ENCODE measurements around the gene CCN6.

Gene CCN6

DNA sequence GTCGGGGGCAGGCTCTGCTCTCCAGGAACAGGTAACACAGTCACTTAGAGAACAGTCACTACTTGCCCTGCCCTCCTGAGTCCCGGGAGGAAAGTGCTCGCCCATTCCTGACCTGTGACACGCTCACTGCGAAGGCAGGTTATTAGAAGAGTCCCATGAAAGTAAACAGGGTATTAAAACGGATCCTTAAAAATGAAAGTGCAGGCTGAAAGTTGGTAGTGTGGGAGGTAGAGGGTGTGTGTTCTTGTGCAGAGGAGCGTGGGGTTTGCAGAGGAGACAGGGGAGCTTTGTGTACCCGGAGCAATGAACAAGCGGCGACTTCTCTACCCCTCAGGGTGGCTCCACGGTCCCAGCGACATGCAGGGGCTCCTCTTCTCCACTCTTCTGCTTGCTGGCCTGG, at the start of gene CCN6:
CCN6 (plus strand) TSS at position 104 of the 400 bp plus-strand sequence; CDS start at position 358, 254 bp downstream.
- no peaks in the 10 kb centered on the region for H3K27me3 ChIP-seq (ENCODE audit: control insufficient read depth in 1 of 2, insufficient read depth in 2 of 2, low read length in 2 of 2)
- peak within 1 kb of the TSS; percentile 0 to 36 for H3K4me3 ChIP-seq (ENCODE audit: low read length in 2 of 2)
- H3K4me1 ChIP-seq (ENCODE audit: control insufficient read depth, insufficient read depth, low read length) = peaks cover 18% of the 10 kb centered on the region
- H3K36me3 ChIP-seq (ENCODE audit: control insufficient read depth in 2 of 2, insufficient read depth in 2 of 2, low read length in 2 of 2) = no peaks in the 10 kb centered on the region
- peaks cover 0 to 3% of the 10 kb centered on the region in 2 donors for H3K9me3 ChIP-seq (ENCODE audit: control insufficient read depth in 2 of 2, low read length in 2 of 2)
- H3K27ac ChIP-seq (ENCODE audit: low read length) = peak within 1 kb of the TSS; percentile 62
- H3K9ac ChIP-seq (ENCODE audit: low read length in 2 of 2) = no peak within 1 kb of the TSS

DNA sequence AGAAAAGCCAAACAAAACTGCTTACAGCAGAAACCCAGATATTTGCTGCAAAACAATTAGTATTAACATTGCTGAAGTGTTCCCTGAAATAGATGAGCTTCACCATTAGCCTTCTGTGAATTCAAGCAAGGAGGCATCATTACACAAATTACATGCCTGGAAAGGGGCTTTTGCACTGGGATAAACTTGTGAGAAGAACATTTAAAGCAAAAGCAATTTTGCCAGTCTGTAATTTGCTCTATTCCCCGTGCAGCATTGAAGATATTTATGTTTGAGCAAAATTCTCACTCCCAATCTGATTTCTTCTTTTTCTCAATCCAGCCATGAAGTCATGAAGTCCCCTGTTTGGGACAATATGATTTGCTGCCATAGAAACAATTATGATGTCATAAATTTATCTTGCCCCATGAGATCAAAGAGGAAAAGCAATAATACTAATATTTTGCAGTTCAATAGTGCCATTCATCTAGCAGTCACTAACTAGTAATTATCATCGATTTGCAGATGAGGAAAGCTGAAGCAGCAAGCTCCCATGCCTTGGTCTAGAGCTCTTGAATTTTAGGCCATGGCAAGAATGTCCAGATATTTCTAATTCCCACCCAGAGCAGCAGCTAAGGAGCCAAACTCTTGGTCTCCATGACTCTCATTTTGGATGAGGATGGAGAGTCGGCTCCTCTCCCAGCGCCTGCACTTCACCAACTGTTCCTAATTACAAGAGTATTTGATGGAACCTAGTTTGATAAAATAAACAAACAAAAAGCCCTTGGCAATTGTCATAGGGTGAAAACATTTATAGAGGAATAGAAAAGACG, 49.5 kb upstream of the CCN6 start:
- Histone ChIP-seq H3K27ac (ENCODE audit: low read length) (peak overlapping the region; percentile 25), H3K4me1 (ENCODE audit: control insufficient read depth, insufficient read depth, low read length) (peaks cover 26% of the 10 kb centered on the region), H3K9ac (ENCODE audit: low read length in 2 of 2) (no peak overlapping the region), H3K36me3 (ENCODE audit: control insufficient read depth in 2 of 2, insufficient read depth in 2 of 2, low read length in 2 of 2) (no peaks in the 10 kb centered on the region), H3K9me3 (ENCODE audit: control insufficient read depth in 2 of 2, low read length in 2 of 2) (no peaks in the 10 kb centered on the region), H3K4me3 (ENCODE audit: low read length in 2 of 2) (no peak overlapping the region), H3K27me3 (ENCODE audit: control insufficient read depth in 1 of 2, insufficient read depth in 2 of 2, low read length in 2 of 2) (no peaks in the 10 kb centered on the region)

DNA sequence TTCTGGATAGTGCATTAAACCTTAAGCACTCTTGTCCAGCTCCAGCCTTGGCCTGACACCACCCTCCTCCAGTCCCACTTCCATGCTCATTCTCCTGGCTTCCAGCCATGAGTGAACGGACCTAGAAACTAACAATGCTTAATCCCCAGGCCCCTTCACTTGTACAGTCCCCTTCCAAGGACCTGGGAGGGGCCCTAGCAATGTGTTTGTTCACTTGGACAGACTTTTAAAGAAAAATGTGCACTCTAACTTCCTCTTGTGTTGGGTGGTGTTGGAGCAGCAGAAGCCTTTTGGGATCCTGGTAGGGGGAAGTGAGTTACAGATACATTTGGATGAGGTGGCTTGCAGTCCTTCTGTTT, 48.9 kb upstream of the CCN6 start:
- no peaks in the 10 kb centered on the region for H3K27me3 ChIP-seq (ENCODE audit: control insufficient read depth in 1 of 2, insufficient read depth in 2 of 2, low read length in 2 of 2)
- H3K9me3 ChIP-seq (ENCODE audit: control insufficient read depth in 2 of 2, low read length in 2 of 2) = no peaks in the 10 kb centered on the region
- H3K9ac ChIP-seq (ENCODE audit: low read length in 2 of 2) = no peak overlapping the region
- H3K36me3 ChIP-seq (ENCODE audit: control insufficient read depth in 2 of 2, insufficient read depth in 2 of 2, low read length in 2 of 2) = no peaks in the 10 kb centered on the region
- H3K4me1 ChIP-seq (ENCODE audit: control insufficient read depth, insufficient read depth, low read length) = peaks cover 26% of the 10 kb centered on the region
- H3K4me3 ChIP-seq (ENCODE audit: low read length in 2 of 2) = no peak overlapping the region
- H3K27ac ChIP-seq (ENCODE audit: low read length) = no peak overlapping the region

DNA sequence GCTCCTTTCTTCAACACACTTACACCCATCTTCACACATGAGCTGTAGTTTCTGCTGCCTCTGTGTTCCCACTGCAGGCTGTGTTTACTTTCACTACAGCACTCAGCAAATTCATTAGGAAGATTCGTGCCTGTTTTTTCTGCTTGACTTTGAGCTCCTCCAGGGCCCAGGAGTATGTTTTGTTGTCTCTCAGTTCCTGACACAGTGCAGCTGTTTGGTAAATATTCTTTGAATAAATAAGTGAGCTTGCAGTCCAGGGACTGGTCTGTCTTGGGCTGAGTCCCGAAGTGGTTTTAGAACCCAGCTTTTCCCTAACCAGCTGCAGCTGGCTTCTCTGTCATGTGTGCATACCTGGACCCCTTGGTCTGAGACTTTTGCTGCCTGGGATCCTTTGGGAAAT, 46.6 kb upstream of the CCN6 start:
- peaks cover 26% of the 10 kb centered on the region for H3K4me1 ChIP-seq (ENCODE audit: control insufficient read depth, insufficient read depth, low read length)
- H3K27ac ChIP-seq (ENCODE audit: low read length) = peak overlapping the region; percentile 67
- H3K36me3 ChIP-seq (ENCODE audit: control insufficient read depth in 2 of 2, insufficient read depth in 2 of 2, low read length in 2 of 2) = no peaks in the 10 kb centered on the region
- peak overlapping the region in 1 of 2 donors; percentile 40 for H3K4me3 ChIP-seq (ENCODE audit: low read length in 2 of 2)
- H3K9me3 ChIP-seq (ENCODE audit: control insufficient read depth in 2 of 2, low read length in 2 of 2) = no peaks in the 10 kb centered on the region
- H3K27me3 ChIP-seq (ENCODE audit: control insufficient read depth in 1 of 2, insufficient read depth in 2 of 2, low read length in 2 of 2) = no peaks in the 10 kb centered on the region
- H3K9ac ChIP-seq (ENCODE audit: low read length in 2 of 2) = no peak overlapping the region

DNA sequence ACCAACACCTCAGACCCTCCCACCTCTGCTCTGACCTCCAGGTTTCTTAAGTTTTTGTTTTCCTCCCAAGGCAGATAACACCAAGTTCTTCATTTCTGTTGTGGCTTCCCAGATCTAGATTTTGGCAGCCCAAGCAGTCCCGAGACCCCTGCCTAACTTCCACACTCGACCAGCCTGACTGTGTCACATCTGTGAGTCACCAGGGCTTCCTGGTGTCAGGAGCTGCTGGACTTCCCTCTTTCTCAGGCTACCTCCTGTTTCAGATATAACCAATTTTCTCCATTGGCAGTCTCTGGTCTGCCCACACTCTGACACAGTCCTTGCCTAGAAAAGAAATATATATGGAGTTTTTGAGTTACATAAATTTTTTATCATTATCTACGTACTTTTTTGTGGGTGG, 46.1 kb upstream of the CCN6 start:
- Histone ChIP-seq H3K9ac (ENCODE audit: low read length in 2 of 2) (no peak overlapping the region), H3K4me1 (ENCODE audit: control insufficient read depth, insufficient read depth, low read length) (peaks cover 26% of the 10 kb centered on the region), H3K9me3 (ENCODE audit: control insufficient read depth in 2 of 2, low read length in 2 of 2) (no peaks in the 10 kb centered on the region), H3K36me3 (ENCODE audit: control insufficient read depth in 2 of 2, insufficient read depth in 2 of 2, low read length in 2 of 2) (no peaks in the 10 kb centered on the region), H3K27me3 (ENCODE audit: control insufficient read depth in 1 of 2, insufficient read depth in 2 of 2, low read length in 2 of 2) (no peaks in the 10 kb centered on the region), H3K27ac (ENCODE audit: low read length) (peak overlapping the region; percentile 67), H3K4me3 (ENCODE audit: low read length in 2 of 2) (peak overlapping the region in 1 of 2 donors; percentile 8)

DNA sequence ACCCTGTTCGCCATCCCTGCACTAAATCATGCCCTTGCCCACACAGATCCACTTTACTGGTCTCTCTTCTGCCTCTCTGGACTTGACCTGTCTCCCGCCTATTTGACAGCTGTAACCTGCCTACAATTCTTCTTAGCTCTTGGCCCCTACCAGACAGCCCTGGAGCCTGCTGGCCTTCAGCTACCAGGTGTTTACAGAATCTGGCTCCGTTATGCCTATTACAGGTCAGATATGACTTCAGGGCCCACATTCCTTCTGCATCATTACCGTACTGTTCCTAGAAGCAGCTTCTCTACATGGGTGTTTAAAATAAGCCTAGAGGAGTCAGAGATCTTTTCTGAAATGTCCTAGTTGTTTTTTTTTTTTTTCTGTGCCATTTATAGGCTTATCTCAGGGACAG, 45.4 kb upstream of the CCN6 start:
- no peak overlapping the region for H3K9ac ChIP-seq (ENCODE audit: low read length in 2 of 2)
- no peaks in the 10 kb centered on the region for H3K27me3 ChIP-seq (ENCODE audit: control insufficient read depth in 1 of 2, insufficient read depth in 2 of 2, low read length in 2 of 2)
- peaks cover 26% of the 10 kb centered on the region for H3K4me1 ChIP-seq (ENCODE audit: control insufficient read depth, insufficient read depth, low read length)
- H3K27ac ChIP-seq (ENCODE audit: low read length) = peak overlapping the region; percentile 6
- H3K9me3 ChIP-seq (ENCODE audit: control insufficient read depth in 2 of 2, low read length in 2 of 2) = no peaks in the 10 kb centered on the region
- no peaks in the 10 kb centered on the region for H3K36me3 ChIP-seq (ENCODE audit: control insufficient read depth in 2 of 2, insufficient read depth in 2 of 2, low read length in 2 of 2)
- H3K4me3 ChIP-seq (ENCODE audit: low read length in 2 of 2) = no peak overlapping the region

DNA sequence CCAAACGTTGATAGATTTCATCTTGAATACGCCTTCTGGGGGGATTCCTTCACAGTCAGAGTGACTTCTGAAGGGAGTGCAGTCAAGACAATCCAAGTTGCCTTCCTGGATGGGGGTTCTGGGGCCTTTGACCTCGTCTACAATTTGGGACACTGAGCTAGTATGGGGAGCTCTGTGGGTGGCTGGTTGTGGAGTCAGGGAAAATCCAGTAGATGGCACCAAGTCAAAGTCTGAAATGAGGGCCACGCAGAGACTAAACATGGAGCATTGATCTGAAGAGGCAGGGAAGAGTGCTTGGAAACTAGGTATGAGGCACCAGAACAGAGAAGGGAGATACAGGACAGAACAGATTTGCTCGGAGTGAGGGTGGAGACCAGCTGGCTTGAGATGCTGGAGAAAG, 43.6 kb upstream of the CCN6 start:
- Histone ChIP-seq H3K27me3 (ENCODE audit: control insufficient read depth in 1 of 2, insufficient read depth in 2 of 2, low read length in 2 of 2) (no peaks in the 10 kb centered on the region), H3K27ac (ENCODE audit: low read length) (peak overlapping the region; percentile 18), H3K36me3 (ENCODE audit: control insufficient read depth in 2 of 2, insufficient read depth in 2 of 2, low read length in 2 of 2) (no peaks in the 10 kb centered on the region), H3K4me1 (ENCODE audit: control insufficient read depth, insufficient read depth, low read length) (peaks cover 26% of the 10 kb centered on the region), H3K9me3 (ENCODE audit: control insufficient read depth in 2 of 2, low read length in 2 of 2) (no peaks in the 10 kb centered on the region), H3K9ac (ENCODE audit: low read length in 2 of 2) (no peak overlapping the region), H3K4me3 (ENCODE audit: low read length in 2 of 2) (no peak overlapping the region)

DNA sequence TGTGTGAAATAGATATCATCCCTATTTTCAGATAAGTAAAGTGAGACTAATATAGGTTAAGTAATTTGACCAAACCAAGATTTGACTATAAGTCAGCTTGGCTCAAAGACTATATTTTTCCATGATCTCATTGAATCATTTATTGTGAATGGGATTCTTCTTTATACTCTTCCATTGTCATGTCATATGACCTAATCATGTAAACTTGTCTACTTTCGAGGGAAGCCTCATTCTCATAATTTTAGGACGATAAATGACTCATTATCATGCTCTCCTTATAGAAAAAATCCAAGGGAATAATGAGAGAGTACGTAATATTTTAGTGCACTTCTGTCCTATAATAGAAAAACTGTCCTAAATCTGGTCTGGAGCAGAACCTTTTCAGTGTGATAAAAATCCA, 40.9 kb upstream of the CCN6 start:
- peaks cover 11% of the 10 kb centered on the region for H3K4me1 ChIP-seq (ENCODE audit: control insufficient read depth, insufficient read depth, low read length)
- H3K36me3 ChIP-seq (ENCODE audit: control insufficient read depth in 2 of 2, insufficient read depth in 2 of 2, low read length in 2 of 2) = no peaks in the 10 kb centered on the region
- no peak overlapping the region for H3K4me3 ChIP-seq (ENCODE audit: low read length in 2 of 2)
- no peaks in the 10 kb centered on the region for H3K27me3 ChIP-seq (ENCODE audit: control insufficient read depth in 1 of 2, insufficient read depth in 2 of 2, low read length in 2 of 2)
- H3K9ac ChIP-seq (ENCODE audit: low read length in 2 of 2) = no peak overlapping the region
- no peak overlapping the region for H3K27ac ChIP-seq (ENCODE audit: low read length)
- H3K9me3 ChIP-seq (ENCODE audit: control insufficient read depth in 2 of 2, low read length in 2 of 2) = no peaks in the 10 kb centered on the region

DNA sequence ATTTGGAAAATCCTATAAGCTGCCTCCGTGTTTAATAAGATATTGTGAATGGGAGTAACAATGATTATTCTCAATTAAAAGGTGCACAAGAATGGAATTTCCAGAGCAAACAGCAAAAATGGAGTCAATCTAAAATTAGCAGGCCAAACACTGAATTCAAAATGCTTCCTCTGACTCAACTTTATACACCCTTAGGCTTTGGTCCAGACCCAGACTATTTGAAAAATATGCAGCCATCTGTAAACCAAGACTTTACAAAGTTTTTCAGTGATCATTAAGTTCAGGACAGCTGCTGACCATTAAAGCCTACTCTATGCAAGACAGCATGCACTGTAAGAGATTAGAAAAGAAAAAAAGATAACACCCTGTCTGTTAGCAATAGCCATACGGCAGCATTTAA, 39.4 kb upstream of the CCN6 start:
- no peaks in the 10 kb centered on the region for H3K9me3 ChIP-seq (ENCODE audit: control insufficient read depth in 2 of 2, low read length in 2 of 2)
- no peaks in the 10 kb centered on the region for H3K27me3 ChIP-seq (ENCODE audit: control insufficient read depth in 1 of 2, insufficient read depth in 2 of 2, low read length in 2 of 2)
- H3K36me3 ChIP-seq (ENCODE audit: control insufficient read depth in 2 of 2, insufficient read depth in 2 of 2, low read length in 2 of 2) = no peaks in the 10 kb centered on the region
- no peak overlapping the region for H3K27ac ChIP-seq (ENCODE audit: low read length)
- no peak overlapping the region for H3K9ac ChIP-seq (ENCODE audit: low read length in 2 of 2)
- H3K4me3 ChIP-seq (ENCODE audit: low read length in 2 of 2) = no peak overlapping the region
- peaks cover 1% of the 10 kb centered on the region for H3K4me1 ChIP-seq (ENCODE audit: control insufficient read depth, insufficient read depth, low read length)

DNA sequence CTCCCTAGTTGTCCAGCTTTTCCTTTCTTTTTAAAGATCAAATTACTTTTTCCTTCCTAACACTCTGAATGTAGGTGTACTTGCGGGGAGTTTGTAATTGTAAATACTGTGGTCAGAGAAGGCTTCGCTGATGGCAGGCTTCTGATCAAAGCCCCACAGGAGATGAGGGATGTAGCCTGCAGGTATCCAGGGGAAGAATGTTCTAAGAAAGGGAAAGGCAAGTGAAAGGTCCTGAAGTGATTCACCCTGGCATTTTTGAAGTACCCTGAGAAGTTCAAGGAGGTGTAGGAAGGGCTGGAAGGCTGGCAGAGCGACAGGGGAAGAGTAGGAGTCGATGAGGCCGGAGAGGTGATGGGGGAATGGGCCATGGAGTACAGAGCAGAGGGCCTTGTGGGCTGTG, 38.2 kb upstream of the CCN6 start:
- Histone ChIP-seq H3K9me3 (ENCODE audit: control insufficient read depth in 2 of 2, low read length in 2 of 2) (no peaks in the 10 kb centered on the region), H3K9ac (ENCODE audit: low read length in 2 of 2) (no peak overlapping the region), H3K36me3 (ENCODE audit: control insufficient read depth in 2 of 2, insufficient read depth in 2 of 2, low read length in 2 of 2) (no peaks in the 10 kb centered on the region), H3K4me3 (ENCODE audit: low read length in 2 of 2) (no peak overlapping the region), H3K27ac (ENCODE audit: low read length) (no peak overlapping the region), H3K27me3 (ENCODE audit: control insufficient read depth in 1 of 2, insufficient read depth in 2 of 2, low read length in 2 of 2) (no peaks in the 10 kb centered on the region), H3K4me1 (ENCODE audit: control insufficient read depth, insufficient read depth, low read length) (peaks cover 3% of the 10 kb centered on the region)

DNA sequence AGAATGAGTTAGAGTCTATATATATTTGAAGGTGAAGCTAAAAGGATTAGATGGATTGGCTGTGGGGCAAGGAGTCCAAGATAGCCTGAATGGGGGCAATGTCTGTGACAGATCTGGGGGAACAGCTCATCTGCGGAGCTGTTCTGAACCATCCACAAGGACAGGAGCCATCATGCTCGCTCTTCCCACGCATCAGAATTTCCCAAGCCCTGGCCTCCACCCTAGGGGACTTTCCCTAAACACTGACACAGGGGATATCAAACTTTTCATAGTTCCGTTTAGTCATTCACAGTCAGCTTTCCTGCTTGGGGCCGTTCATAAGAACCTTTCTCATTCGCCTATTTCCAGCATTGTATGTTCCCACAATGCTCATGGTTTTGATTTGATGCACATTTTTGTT, 37.6 kb upstream of the CCN6 start:
- Histone ChIP-seq H3K27ac (ENCODE audit: low read length) (no peak overlapping the region), H3K9me3 (ENCODE audit: control insufficient read depth in 2 of 2, low read length in 2 of 2) (no peaks in the 10 kb centered on the region), H3K4me1 (ENCODE audit: control insufficient read depth, insufficient read depth, low read length) (peaks cover 3% of the 10 kb centered on the region), H3K9ac (ENCODE audit: low read length in 2 of 2) (no peak overlapping the region), H3K36me3 (ENCODE audit: control insufficient read depth in 2 of 2, insufficient read depth in 2 of 2, low read length in 2 of 2) (no peaks in the 10 kb centered on the region), H3K27me3 (ENCODE audit: control insufficient read depth in 1 of 2, insufficient read depth in 2 of 2, low read length in 2 of 2) (no peaks in the 10 kb centered on the region), H3K4me3 (ENCODE audit: low read length in 2 of 2) (no peak overlapping the region)

Measured in stomach smooth muscle (tissue), 2 donors.